Measurements from ENCODE around the gene IZUMO1. TPM values are rescaled to one million over a fixed set of nuclear protein-coding genes. Genes with fewer than 3 reads are reported as not detected.

IZUMO1 gene
- total and polyA plus RNA-seq, 2 experiments from 2014 or later: not detected

- Histone ChIP-seq H3K4me3 (no peak overlapping the region), H3K4me1 (ENCODE audit: low read depth) (no peaks in the 10 kb centered on the region), H3K27ac (no peak overlapping the region), H3K27me3 (peaks cover 8% of the 10 kb centered on the region), H3K36me3 (no peaks in the 10 kb centered on the region), H3K9me3 (ENCODE audit: low read depth) (no peaks in the 10 kb centered on the region)
- no peak for TF ChIP-seq CTCF (IDR thresholded peaks at IDR 0.05; ENCODE audit: low read depth, low read length)
- no peak for DNase-seq (ENCODE audit: low read depth in 1 of 2, low spot score in 1 of 2)
Measured at GRCh38 chr19:48760504-48761205, 13.9 kb upstream of the IZUMO1 start.

- H3K4me3 ChIP-seq: no peak overlapping the region
- H3K4me1 ChIP-seq (ENCODE audit: low read depth): no peaks in the 10 kb centered on the region
- H3K27me3 ChIP-seq: peaks cover 15% of the 10 kb centered on the region
- H3K36me3 ChIP-seq: no peaks in the 10 kb centered on the region
- DNase-seq (ENCODE audit: low read depth in 1 of 2, low spot score in 1 of 2): no peak
- no peak for TF ChIP-seq CTCF (IDR thresholded peaks at IDR 0.05; ENCODE audit: low read depth, low read length)
- H3K27ac ChIP-seq: no peak overlapping the region
- H3K9me3 ChIP-seq (ENCODE audit: low read depth): no peaks in the 10 kb centered on the region
Measured at GRCh38 chr19:48757741-48758144, 11.0 kb upstream of the IZUMO1 start.

GRCh38 chr19:48757089-48757675 is 10.5 kb upstream of the IZUMO1 start:
- Histone ChIP-seq H3K4me1 (ENCODE audit: low read depth) (no peaks in the 10 kb centered on the region), H3K4me3 (no peak overlapping the region), H3K27ac (no peak overlapping the region), H3K27me3 (peaks cover 21% of the 10 kb centered on the region), H3K9me3 (ENCODE audit: low read depth) (no peaks in the 10 kb centered on the region), H3K36me3 (no peaks in the 10 kb centered on the region)
- no peak for TF ChIP-seq CTCF (IDR thresholded peaks at IDR 0.05; ENCODE audit: low read depth, low read length)
- DNase-seq (ENCODE audit: low read depth in 1 of 2, low spot score in 1 of 2): no peak

- no peak for TF ChIP-seq CTCF (IDR thresholded peaks at IDR 0.05; ENCODE audit: low read depth, low read length)
- Histone ChIP-seq H3K9me3 (ENCODE audit: low read depth) (no peaks in the 10 kb centered on the region), H3K27ac (no peak overlapping the region), H3K4me3 (no peak overlapping the region), H3K36me3 (no peaks in the 10 kb centered on the region), H3K27me3 (peaks cover 26% of the 10 kb centered on the region), H3K4me1 (ENCODE audit: low read depth) (no peaks in the 10 kb centered on the region)
- no peak for DNase-seq (ENCODE audit: low read depth in 1 of 2, low spot score in 1 of 2)
Measured at GRCh38 chr19:48756686-48757085, 10.0 kb upstream of the IZUMO1 start.

GRCh38 chr19:48756212-48756611 is 9.5 kb upstream of the IZUMO1 start:
- Histone ChIP-seq H3K9me3 (ENCODE audit: low read depth) (no peaks in the 10 kb centered on the region), H3K4me1 (ENCODE audit: low read depth) (no peaks in the 10 kb centered on the region), H3K4me3 (no peak overlapping the region), H3K27ac (no peak overlapping the region), H3K27me3 (peaks cover 29% of the 10 kb centered on the region), H3K36me3 (no peaks in the 10 kb centered on the region)
- no peak for TF ChIP-seq CTCF (IDR thresholded peaks at IDR 0.05; ENCODE audit: low read depth, low read length)
- DNase-seq (ENCODE audit: low read depth in 1 of 2, low spot score in 1 of 2): no peak
